Measurements from ENCODE around the gene NRDE2. TPM values are rescaled to one million over a fixed set of nuclear protein-coding genes. Genes with fewer than 3 reads are reported as not detected.

NRDE2 gene
- polyA plus RNA-seq, 1 experiment = 7.3 TPM

- CTCF ChIA-PET = interaction anchor here (2.8 to 3.1 kb wide), 2 partner anchors 10 to 460 kb away, joined by 17 to 20 read pairs; no protein-coding TSS in a partner anchor
- DNase-seq (ENCODE audit: low read depth, low spot score) = no peak
- H3K9me3 ChIP-seq (ENCODE audit: control insufficient read depth, insufficient read depth, low read length) = no peaks in the 10 kb centered on the region
- POLR2A ChIA-PET = no interaction called here
- H3K27me3 ChIP-seq (ENCODE audit: control insufficient read depth, insufficient read depth, low read length) = no peaks in the 10 kb centered on the region
- H3K27ac ChIP-seq (ENCODE audit: low read depth, low read length) = no peak overlapping the region
- TF ChIP-seq, protein P1, sequence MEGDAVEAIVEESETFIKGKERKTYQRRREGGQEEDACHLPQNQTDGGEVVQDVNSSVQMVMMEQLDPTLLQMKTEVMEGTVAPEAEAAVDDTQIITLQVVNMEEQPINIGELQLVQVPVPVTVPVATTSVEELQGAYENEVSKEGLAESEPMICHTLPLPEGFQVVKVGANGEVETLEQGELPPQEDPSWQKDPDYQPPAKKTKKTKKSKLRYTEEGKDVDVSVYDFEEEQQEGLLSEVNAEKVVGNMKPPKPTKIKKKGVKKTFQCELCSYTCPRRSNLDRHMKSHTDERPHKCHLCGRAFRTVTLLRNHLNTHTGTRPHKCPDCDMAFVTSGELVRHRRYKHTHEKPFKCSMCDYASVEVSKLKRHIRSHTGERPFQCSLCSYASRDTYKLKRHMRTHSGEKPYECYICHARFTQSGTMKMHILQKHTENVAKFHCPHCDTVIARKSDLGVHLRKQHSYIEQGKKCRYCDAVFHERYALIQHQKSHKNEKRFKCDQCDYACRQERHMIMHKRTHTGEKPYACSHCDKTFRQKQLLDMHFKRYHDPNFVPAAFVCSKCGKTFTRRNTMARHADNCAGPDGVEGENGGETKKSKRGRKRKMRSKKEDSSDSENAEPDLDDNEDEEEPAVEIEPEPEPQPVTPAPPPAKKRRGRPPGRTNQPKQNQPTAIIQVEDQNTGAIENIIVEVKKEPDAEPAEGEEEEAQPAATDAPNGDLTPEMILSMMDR (IDR thresholded peaks at IDR 0.05; ENCODE audit: low read depth, low read length) = no peak
- no peak overlapping the region for H3K4me3 ChIP-seq (ENCODE audit: low read depth, low read length)
These were observed 32.3 kb downstream of the NRDE2 start for GRCh38 chr14:90299408-90299807.

GRCh38 chr14:90297876-90298629 lies 33.7 kb downstream of the NRDE2 start:
- POLR2A ChIA-PET = no interaction called here
- no peak for DNase-seq (ENCODE audit: low read depth, low spot score)
- Histone ChIP-seq H3K4me3 (ENCODE audit: low read depth, low read length) (no peak overlapping the region), H3K27ac (ENCODE audit: low read depth, low read length) (no peak overlapping the region), H3K9me3 (ENCODE audit: control insufficient read depth, insufficient read depth, low read length) (no peaks in the 10 kb centered on the region), H3K27me3 (ENCODE audit: control insufficient read depth, insufficient read depth, low read length) (no peaks in the 10 kb centered on the region)
- CTCF ChIA-PET = interaction anchor here (1.3 to 3.1 kb wide), 2 partner anchors 9 to 462 kb away, joined by 6 to 20 read pairs; no protein-coding TSS in a partner anchor
- TF ChIP-seq, protein P1 (IDR thresholded peaks at IDR 0.05; ENCODE audit: low read depth, low read length) = no peak

GRCh38 chr14:90296641-90297040 lies 35.1 kb downstream of the NRDE2 start:
- Histone ChIP-seq H3K9me3 (ENCODE audit: control insufficient read depth, insufficient read depth, low read length) (no peaks in the 10 kb centered on the region), H3K4me3 (ENCODE audit: low read depth, low read length) (no peak overlapping the region), H3K27me3 (ENCODE audit: control insufficient read depth, insufficient read depth, low read length) (no peaks in the 10 kb centered on the region), H3K27ac (ENCODE audit: low read depth, low read length) (no peak overlapping the region)
- ChIA-PET POLR2A (interaction anchor here (1.0 kb wide), 1 partner anchor 110 kb away, joined by 3 read pairs; no protein-coding TSS in a partner anchor), CTCF (interaction anchor here (1.9 to 3.1 kb wide), 2 partner anchors 401 to 463 kb away, joined by 8 to 20 read pairs; no protein-coding TSS in a partner anchor)
- TF ChIP-seq, protein P1 (IDR thresholded peaks at IDR 0.05; ENCODE audit: low read depth, low read length) = no peak
- DNase-seq (ENCODE audit: low read depth, low spot score) = no peak

- TF ChIP-seq, protein P1 (IDR thresholded peaks at IDR 0.05; ENCODE audit: low read depth, low read length) = no peak
- ChIA-PET CTCF (interaction anchor here (1.9 kb wide), 1 partner anchor 401 kb away, joined by 8 read pairs; no protein-coding TSS in a partner anchor), POLR2A (no interaction called here)
- Histone ChIP-seq H3K4me3 (ENCODE audit: low read depth, low read length) (no peak overlapping the region), H3K27me3 (ENCODE audit: control insufficient read depth, insufficient read depth, low read length) (no peaks in the 10 kb centered on the region), H3K9me3 (ENCODE audit: control insufficient read depth, insufficient read depth, low read length) (no peaks in the 10 kb centered on the region), H3K27ac (ENCODE audit: low read depth, low read length) (no peak overlapping the region)
- no peak for DNase-seq (ENCODE audit: low read depth, low spot score)
These were observed 35.7 kb downstream of the NRDE2 start for GRCh38 chr14:90295870-90296516.

DNA sequence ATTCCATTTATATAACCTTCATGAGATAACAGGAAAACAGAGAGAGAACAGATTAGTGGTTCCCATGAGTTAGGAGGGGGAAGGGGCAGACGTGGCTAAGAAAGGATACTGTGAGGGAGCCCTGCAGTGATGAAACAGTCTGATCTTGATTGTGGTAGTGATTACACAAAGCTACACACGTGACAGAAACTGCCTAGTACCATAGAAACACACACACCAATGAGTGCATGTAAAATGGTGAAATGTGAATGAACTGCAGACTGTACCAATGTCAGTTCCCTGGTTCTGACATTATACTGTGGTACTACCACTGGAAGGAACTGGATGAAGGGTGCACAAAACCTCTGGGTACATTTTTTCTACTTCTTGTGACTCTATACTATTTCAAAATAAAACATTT lies 36.9 kb downstream of the NRDE2 start:
- Histone ChIP-seq H3K9me3 (ENCODE audit: control insufficient read depth, insufficient read depth, low read length) (no peaks in the 10 kb centered on the region), H3K27ac (ENCODE audit: low read depth, low read length) (no peak overlapping the region), H3K4me3 (ENCODE audit: low read depth, low read length) (no peak overlapping the region), H3K27me3 (ENCODE audit: control insufficient read depth, insufficient read depth, low read length) (no peaks in the 10 kb centered on the region)
- TF ChIP-seq, protein P1 (IDR thresholded peaks at IDR 0.05; ENCODE audit: low read depth, low read length) = no peak
- POLR2A ChIA-PET = no interaction called here
- DNase-seq (ENCODE audit: low read depth, low spot score) = no peak
- CTCF ChIA-PET = no interaction called here

Measured in AG04450 (cell line).